K562 (cell line): ENCODE data around the gene GPATCH4. TPM values are rescaled to one million over a fixed set of nuclear protein-coding genes. Genes with fewer than 3 reads are reported as not detected.

Experiments
- ATF4 ChIP-seq: fragments of 450-650 bp; formaldehyde crosslinking; IDR thresholded peaks from 2 replicates; pipeline ENCODE4 v1.4.0; 2022; ENCODE audit warnings: mild to moderate bottlenecking, moderate library complexity
- CBX1 ChIP-seq: sonication (generic); IDR thresholded peaks from 2 replicates; pipeline ENCODE4 v1.6.1; 2016; ENCODE audit warnings: antibody characterized with exemption, low read depth, mild to moderate bottlenecking
- HNRNPLL ChIP-seq: fragments of 200-400 bp; formaldehyde crosslinking; IDR thresholded peaks from 2 replicates; pipeline ENCODE4 v1.6.1; 2017; ENCODE audit warnings: low read length, low read depth, mild to moderate bottlenecking; ENCODE audit not compliant: poor library complexity, severe bottlenecking
- MTF1 ChIP-seq: fragments of 250-450 bp; sonication (Bioruptor Pico); IDR thresholded peaks from 2 replicates; pipeline ENCODE4 v1.9.0; 2021; ENCODE audit warnings: moderate library complexity, mild to moderate bottlenecking, inconsistent platforms, borderline replicate concordance
- MYNN ChIP-seq, 2 experiments: sonication (generic); formaldehyde crosslinking in 1 of 2; IDR thresholded peaks; 2 replicates each; pipeline versions ENCODE4 v1.5.0 to v1.6.1; 2016 to 2020; ENCODE audit warnings: antibody characterized with exemption in 1 of 2, missing genetic modification reagents in 1 of 2
- NFRKB ChIP-seq: fragments of 450-650 bp; IDR thresholded peaks from 2 replicates; pipeline ENCODE4 v1.6.1; 2016; ENCODE audit warnings: low read depth
- NONO ChIP-seq, 2 experiments: fragments of 200-400 bp in 1 of 2; fragments of 450-650 bp in 1 of 2; formaldehyde crosslinking in 1 of 2; IDR thresholded peaks; 2 replicates each; pipeline ENCODE4 v1.6.1; 2017; ENCODE audit warnings: low read depth in 2 of 2, mild to moderate bottlenecking in 2 of 2, moderate library complexity in 2 of 2, low read length in 1 of 2
- POLR2A ChIP-seq: fragments of 450-650 bp; conservative IDR thresholded peaks from 2 replicates; pipeline ENCODE4 v1.6.1; 2016
- SP1 ChIP-seq: sonication (generic); formaldehyde crosslinking; IDR thresholded peaks from 2 replicates; pipeline ENCODE4 v1.8.1; 2022; ENCODE audit warnings: mild to moderate bottlenecking, missing genetic modification reagents
- SREBF2 ChIP-seq: sonication (generic); formaldehyde crosslinking; IDR thresholded peaks from 2 replicates; pipeline ENCODE4 v1.4.0; 2020; ENCODE audit warnings: mild to moderate bottlenecking, missing genetic modification reagents
- SRF ChIP-seq, 2 experiments: fragments of 250-450, 450-650 bp in 1 of 2; sonication (Bioruptor Pico) in 1 of 2; sonication (generic) in 1 of 2; formaldehyde crosslinking; IDR thresholded peaks; 2 replicates each; pipeline versions ENCODE4 v1.5.0 to v1.5.1; 2020 to 2022; ENCODE audit warnings: mild to moderate bottlenecking in 1 of 2, missing genetic modification reagents in 1 of 2
- TCF3 ChIP-seq: sonication (generic); formaldehyde crosslinking; IDR thresholded peaks from 2 replicates; pipeline ENCODE4 v1.4.0; 2020; ENCODE audit warnings: mild to moderate bottlenecking, missing genetic modification reagents
- THRAP3 ChIP-seq: fragments of 450-650 bp; IDR thresholded peaks from 2 replicates; pipeline ENCODE4 v1.6.1; 2016; ENCODE audit warnings: mild to moderate bottlenecking, inconsistent platforms, borderline replicate concordance
- ZNF586 ChIP-seq: fragments of 450-650 bp; formaldehyde crosslinking; conservative IDR thresholded peaks from 2 replicates; pipeline ENCODE4 v1.4.0; 2020; ENCODE audit warnings: mild to moderate bottlenecking, moderate library complexity
- polyA plus RNA-seq, 8 experiments: library from polyadenylated mRNA; depleted of rRNA in 4 of 8; stranded (reverse) in 5 of 8; unstranded in 3 of 8; fragments of >200 nt; fragmentation: Nextera tagmentation in 2 of 8; fragmentation: Illumina TruSeq in 1 of 8; extraction: Ambion mirVana in 2 of 8; extraction: Trizol in 1 of 8; gene quantifications; 2 replicates each; pipeline versions ENCODE4 v1.2.1 to v1.2.3, GENCODE V29; 2011 to 2014; ENCODE audit warnings: inconsistent platforms in 1 of 8, missing spikeins in 1 of 8
- total RNA-seq, 7 experiments: library from RNA; depleted of rRNA in 6 of 7; stranded (reverse); fragments of >200 nt in 6 of 7; fragmentation: Illumina TruSeq in 2 of 7; extraction: Trizol in 2 of 7; gene quantifications; 2 replicates each; pipeline versions ENCODE4 v1.2.1 to v1.2.3, GENCODE V29; 2011 to 2021; ENCODE audit warnings: low replicate concordance in 1 of 7
- TF ChIP-seq, protein P1 (sequence below): fragments of 250-450 bp; sonication (Bioruptor Pico); IDR thresholded peaks from 2 replicates; pipeline ENCODE4 v1.4.0; 2020
- TF ChIP-seq, protein P2 (sequence below): fragments of 450-650 bp; formaldehyde crosslinking; IDR thresholded peaks from 2 replicates; pipeline ENCODE4 v1.4.0; 2022; ENCODE audit warnings: missing genetic modification characterization
- TF ChIP-seq, protein P3 (sequence below), 2 experiments: fragments of 250-450 bp in 1 of 2; fragments of 450-650 bp in 1 of 2; sonication (Bioruptor Pico) in 1 of 2; IDR thresholded peaks; 2 replicates each; pipeline versions ENCODE4 v1.6.1 to v1.8.0; 2016 to 2021; ENCODE audit warnings: mild to moderate bottlenecking in 2 of 2, moderate library complexity in 2 of 2, missing compliant biosample characterization in 1 of 2, missing genetic modification characterization in 1 of 2
- TF ChIP-seq, protein P4 (sequence below): fragments of 450-650 bp; IDR thresholded peaks from 2 replicates; pipeline ENCODE4 v1.6.1; 2016; ENCODE audit warnings: borderline replicate concordance

GPATCH4 gene
- total and polyA plus RNA-seq, 9 of the 15 experiments (the other 6 are each of a cell fraction or from before 2014, with no cell fraction given), result 43.7 to 105 (median 76.5) TPM

DNA sequence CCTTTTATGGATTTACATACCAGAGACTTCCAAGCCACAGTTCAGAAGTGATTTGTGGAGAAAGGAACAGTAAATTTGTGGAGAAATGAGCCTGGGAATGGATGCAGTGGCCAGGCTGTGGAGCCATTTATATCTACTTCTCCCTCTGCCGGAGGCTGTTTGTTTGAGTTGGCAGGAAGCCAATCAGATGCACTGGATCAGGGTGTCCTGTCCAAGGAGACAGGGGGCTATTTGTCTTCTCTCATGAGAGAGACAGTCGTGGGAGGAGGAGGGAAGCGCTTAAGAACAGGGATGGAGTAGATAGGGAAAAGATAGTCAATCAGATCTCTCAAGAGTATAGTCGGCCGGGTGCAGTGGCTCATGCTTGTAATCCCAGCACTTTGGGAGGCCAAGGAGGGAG is 15.2 kb upstream of the GPATCH4 start (continued):
- TF ChIP-seq, protein P1, sequence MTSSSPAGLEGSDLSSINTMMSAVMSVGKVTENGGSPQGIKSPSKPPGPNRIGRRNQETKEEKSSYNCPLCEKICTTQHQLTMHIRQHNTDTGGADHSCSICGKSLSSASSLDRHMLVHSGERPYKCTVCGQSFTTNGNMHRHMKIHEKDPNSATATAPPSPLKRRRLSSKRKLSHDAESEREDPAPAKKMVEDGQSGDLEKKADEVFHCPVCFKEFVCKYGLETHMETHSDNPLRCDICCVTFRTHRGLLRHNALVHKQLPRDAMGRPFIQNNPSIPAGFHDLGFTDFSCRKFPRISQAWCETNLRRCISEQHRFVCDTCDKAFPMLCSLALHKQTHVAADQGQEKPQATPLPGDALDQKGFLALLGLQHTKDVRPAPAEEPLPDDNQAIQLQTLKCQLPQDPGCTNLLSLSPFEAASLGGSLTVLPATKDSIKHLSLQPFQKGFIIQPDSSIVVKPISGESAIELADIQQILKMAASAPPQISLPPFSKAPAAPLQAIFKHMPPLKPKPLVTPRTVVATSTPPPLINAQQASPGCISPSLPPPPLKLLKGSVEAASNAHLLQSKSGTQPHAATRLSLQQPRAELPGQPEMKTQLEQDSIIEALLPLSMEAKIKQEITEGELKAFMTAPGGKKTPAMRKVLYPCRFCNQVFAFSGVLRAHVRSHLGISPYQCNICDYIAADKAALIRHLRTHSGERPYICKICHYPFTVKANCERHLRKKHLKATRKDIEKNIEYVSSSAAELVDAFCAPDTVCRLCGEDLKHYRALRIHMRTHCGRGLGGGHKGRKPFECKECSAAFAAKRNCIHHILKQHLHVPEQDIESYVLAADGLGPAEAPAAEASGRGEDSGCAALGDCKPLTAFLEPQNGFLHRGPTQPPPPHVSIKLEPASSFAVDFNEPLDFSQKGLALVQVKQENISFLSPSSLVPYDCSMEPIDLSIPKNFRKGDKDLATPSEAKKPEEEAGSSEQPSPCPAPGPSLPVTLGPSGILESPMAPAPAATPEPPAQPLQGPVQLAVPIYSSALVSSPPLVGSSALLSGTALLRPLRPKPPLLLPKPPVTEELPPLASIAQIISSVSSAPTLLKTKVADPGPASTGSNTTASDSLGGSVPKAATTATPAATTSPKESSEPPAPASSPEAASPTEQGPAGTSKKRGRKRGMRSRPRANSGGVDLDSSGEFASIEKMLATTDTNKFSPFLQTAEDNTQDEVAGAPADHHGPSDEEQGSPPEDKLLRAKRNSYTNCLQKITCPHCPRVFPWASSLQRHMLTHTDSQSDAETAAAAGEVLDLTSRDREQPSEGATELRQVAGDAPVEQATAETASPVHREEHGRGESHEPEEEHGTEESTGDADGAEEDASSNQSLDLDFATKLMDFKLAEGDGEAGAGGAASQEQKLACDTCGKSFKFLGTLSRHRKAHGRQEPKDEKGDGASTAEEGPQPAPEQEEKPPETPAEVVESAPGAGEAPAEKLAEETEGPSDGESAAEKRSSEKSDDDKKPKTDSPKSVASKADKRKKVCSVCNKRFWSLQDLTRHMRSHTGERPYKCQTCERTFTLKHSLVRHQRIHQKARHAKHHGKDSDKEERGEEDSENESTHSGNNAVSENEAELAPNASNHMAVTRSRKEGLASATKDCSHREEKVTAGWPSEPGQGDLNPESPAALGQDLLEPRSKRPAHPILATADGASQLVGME (CRISPR knock-in tag), result no peak; the same call in 1 of the 2 replicates
- no peak for TF ChIP-seq NFRKB
- no peak for TF ChIP-seq THRAP3
- TF ChIP-seq, protein P2, sequence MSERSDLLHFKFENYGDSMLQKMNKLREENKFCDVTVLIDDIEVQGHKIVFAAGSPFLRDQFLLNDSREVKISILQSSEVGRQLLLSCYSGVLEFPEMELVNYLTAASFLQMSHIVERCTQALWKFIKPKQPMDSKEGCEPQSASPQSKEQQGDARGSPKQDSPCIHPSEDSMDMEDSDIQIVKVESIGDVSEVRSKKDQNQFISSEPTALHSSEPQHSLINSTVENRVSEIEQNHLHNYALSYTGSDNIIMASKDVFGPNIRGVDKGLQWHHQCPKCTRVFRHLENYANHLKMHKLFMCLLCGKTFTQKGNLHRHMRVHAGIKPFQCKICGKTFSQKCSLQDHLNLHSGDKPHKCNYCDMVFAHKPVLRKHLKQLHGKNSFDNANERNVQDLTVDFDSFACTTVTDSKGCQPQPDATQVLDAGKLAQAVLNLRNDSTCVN (CRISPR knock-in tag), result no peak
- no peak for TF ChIP-seq ZNF586 (CRISPR knock-in tag)
- TF ChIP-seq SREBF2 (CRISPR knock-in tag), result no peak
- no peak for TF ChIP-seq SRF (CRISPR knock-in tag; IDR thresholded peaks at IDR 0.05)
- TF ChIP-seq NONO (IDR thresholded peaks at IDR 0.05; ENCODE audit: low read depth in 2 of 2, low read length in 1 of 2), result 0 out of 4 replicates have a peak, but pooled peaks of 1 of the 2 experiments have one; percentile 26
- no peak for TF ChIP-seq MTF1
- peak; percentile 76 for TF ChIP-seq TCF3 (CRISPR knock-in tag)
- TF ChIP-seq POLR2A, result no peak
- peak; percentile 22 for TF ChIP-seq HNRNPLL
- TF ChIP-seq, protein P3, sequence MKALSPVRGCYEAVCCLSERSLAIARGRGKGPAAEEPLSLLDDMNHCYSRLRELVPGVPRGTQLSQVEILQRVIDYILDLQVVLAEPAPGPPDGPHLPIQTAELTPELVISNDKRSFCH (CRISPR knock-in tag; IDR thresholded peaks at IDR 0.05), result no peak
- TF ChIP-seq, protein P3 (tag; IDR thresholded peaks at IDR 0.05), result no peak
- 0 out of 2 replicates have a peak, but pooled peaks have one; percentile 19 for TF ChIP-seq SP1 (CRISPR knock-in tag)
- TF ChIP-seq, protein P4, sequence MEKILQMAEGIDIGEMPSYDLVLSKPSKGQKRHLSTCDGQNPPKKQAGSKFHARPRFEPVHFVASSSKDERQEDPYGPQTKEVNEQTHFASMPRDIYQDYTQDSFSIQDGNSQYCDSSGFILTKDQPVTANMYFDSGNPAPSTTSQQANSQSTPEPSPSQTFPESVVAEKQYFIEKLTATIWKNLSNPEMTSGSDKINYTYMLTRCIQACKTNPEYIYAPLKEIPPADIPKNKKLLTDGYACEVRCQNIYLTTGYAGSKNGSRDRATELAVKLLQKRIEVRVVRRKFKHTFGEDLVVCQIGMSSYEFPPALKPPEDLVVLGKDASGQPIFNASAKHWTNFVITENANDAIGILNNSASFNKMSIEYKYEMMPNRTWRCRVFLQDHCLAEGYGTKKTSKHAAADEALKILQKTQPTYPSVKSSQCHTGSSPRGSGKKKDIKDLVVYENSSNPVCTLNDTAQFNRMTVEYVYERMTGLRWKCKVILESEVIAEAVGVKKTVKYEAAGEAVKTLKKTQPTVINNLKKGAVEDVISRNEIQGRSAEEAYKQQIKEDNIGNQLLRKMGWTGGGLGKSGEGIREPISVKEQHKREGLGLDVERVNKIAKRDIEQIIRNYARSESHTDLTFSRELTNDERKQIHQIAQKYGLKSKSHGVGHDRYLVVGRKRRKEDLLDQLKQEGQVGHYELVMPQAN, result no peak
- no peak for TF ChIP-seq MYNN (IDR thresholded peaks at IDR 0.05)
- no peak for TF ChIP-seq MYNN (CRISPR knock-in tag; IDR thresholded peaks at IDR 0.05)
- TF ChIP-seq CBX1, result no peak
- TF ChIP-seq ATF4 (CRISPR knock-in tag), result no peak
